GM21423 (cell line): Measurements from ENCODE around the gene S100P.
"Not testable (repeated sequence)": the region's sequence is repeated elsewhere in the genome, so short reads cannot be mapped to it uniquely, and the experiment has no call there.

ENCODE experiments used
- ATAC-seq: cut with Tn5 transposase; IDR thresholded peaks from one replicate; pipeline ENCODE4 v1.9.1; 2021; ENCODE audit warnings: mild to moderate bottlenecking, moderate library complexity; ENCODE audit not compliant: unreplicated experiment

The S100P gene

DNA sequence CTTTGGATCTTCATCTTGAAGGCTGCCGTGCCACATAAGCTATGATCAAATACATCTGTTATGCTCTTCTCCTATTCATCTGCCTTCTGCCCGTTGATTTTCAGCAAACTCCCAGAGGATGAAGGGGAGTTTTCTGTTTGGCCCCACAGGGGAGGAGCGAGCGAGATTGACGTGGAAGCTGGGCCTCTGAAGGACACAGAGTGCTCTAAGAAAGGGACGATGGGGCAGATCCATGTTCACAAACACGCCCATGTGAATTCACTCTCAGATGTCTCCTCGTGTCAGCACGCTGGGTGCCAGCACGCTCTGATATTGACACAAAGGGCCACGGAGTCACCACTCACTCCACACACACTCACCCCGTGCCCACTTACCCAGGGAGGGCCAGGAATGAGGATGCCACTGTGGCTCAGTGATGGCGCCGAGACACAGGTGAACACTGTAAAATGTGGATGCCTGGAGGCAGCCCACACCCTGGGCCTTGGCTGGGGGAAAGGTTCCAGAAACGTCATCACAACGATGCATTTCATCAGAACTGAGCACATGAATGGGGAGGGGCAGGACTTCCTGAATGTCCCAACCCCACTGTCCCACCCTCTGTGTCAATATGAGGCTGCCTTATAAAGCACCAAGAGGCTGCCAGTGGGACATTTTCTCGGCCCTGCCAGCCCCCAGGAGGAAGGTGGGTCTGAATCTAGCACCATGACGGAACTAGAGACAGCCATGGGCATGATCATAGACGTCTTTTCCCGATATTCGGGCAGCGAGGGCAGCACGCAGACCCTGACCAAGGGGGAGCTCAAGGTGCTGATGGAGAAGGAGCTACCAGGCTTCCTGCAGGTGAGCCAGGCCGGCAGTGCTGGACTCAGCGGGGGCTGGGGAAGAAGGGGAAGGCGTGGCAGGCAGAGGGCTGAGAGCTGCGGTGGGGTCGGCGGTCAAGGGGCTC is at the start of gene S100P:
Gene S100P (plus strand): TSS at position 648 of the 946 bp plus-strand sequence. CDS start 55 bp downstream, at position 703.
- no peak for ATAC-seq

DNA sequence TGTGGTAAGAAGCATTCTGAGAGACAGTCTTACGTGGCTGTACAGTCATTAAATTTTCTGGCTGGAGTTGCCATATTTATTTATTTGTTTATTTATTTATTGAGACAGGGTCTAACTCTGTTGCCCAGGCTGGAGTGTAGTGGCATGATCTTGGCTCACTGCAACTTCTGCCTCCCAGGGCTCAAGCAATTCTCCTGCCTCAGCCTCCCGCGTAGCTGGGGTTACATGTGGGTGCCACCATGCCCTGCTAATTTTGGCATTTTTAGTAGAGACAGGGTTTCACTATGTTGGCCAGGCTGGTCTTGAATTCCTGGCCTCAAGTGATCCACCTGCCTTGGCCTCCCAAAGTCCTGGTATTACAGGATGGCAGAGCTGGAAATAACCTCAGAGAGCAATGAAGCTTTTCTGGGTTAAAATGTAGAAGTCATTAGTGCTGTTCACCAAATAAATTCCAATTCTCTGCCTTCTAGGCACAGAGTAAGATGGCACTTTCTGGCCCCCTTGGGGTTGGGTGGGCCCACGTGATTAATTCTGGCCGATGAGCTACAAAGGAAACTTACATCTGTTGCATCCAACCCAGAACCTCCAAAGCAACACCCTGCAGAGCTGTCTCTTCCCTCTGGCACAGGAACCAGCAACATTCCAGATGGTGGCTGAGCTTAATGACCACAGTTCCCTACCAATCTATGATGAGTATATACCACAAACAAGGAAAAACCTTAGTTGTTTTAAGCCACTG is 48.7 kb upstream of the S100P start:
- no peak for ATAC-seq

DNA sequence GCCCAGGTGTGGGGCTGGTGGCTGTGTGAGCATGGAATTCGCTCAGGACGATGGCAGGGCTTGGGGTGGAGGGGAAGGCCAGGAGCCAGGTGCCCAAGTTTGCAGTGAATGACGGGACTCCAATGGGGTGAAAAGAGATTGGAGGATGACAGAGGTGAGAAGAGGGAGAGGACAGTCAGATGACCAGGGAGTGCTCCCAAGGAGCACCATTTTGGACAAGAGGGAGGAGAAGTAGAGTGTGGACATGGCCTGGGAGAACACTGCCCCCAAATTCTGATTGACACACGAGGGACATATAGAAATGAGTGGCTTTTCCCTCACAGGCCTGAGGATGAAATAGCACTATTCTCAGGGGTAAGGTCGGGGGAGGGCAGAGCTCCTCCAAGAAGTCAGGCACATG is 46.5 kb upstream of the S100P start:
- ATAC-seq: no peak

DNA sequence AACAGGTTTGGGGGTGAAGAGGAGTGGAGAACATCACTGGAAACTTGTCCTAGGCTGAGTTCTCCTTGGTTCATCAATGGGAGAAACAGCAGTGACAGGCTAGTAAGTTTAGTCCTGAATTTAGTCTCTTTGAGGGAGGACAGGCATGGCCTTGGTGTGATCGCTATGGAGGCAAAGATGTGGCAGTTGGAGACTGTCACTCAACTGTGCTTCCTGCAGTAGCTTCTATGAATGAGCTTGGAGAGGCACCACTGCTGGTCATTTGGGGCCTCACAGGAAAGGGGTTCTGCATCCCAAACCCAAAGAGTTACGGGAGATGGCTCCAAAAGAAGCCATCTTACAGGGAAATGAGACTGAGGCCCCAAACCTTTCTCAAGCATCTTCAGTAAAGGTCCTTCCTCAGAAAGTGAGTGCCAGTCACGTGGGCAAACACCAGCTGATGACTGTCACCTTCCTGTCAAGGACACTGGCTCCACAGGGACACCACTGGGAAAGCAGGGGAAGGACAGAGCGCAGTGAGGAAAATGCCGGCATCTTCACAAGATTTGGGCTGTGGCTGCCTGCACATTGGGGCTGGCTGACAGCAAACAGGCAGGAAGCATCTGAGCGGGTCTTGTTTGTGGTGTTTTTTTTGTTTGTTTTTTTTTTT is 46.0 kb upstream of the S100P start:
- no peak for ATAC-seq

DNA sequence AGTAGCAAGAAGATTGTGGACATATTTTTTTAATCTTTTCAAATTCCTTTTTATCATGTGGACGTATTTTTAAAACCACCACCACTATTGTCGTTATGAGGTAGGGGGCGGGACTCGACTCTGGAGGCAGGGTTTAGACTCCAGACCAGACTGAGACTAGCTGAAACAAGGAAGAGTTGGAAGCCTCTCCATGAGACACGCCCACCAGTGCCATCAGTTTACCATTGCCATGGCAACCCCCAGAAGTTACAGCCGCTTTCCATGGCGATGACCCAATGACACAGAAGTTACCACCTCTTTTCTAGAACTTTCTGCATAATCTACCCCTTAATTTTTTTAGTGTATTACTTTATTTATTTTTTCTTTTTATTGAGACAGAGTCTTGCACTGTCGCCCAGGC is 44.5 kb upstream of the S100P start:
- ATAC-seq: no peak

DNA sequence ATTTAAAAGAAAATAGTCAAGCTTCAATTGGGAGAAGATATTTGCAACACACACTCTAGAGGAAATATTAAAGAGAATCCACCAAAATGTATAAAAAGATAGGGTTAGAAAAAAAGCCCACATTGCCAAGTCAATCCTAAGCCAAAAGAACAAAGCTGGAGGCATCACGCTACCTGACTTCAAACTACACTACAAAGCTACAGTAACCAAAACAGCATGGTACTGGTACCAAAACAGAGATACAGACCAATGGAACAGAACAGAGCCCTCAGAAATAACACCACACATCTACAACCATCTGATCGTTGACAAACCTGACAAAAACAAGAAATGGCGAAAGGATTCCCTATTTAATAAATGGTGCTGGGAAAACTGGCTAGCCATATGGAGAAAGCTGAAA is 39.5 kb upstream of the S100P start:
- not testable (repeated sequence) for ATAC-seq

DNA sequence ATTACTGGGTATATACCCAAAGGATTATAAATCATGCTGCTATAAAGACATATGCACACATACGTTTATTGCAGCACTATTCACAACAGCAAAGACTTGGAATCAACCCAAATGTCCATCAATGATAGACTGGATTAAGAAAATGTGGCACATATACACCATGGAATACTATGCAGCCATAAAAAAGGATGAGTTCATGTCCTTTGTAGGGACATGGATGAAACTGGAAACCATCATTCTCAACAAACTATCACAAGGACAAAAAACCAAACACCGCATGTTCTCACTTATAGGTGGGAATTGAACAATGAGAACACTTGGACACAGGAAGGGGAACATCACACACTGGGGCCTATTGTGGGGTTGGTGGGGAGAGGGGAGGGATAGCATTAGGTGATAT is 38.4 kb upstream of the S100P start:
- not testable (repeated sequence) for ATAC-seq

DNA sequence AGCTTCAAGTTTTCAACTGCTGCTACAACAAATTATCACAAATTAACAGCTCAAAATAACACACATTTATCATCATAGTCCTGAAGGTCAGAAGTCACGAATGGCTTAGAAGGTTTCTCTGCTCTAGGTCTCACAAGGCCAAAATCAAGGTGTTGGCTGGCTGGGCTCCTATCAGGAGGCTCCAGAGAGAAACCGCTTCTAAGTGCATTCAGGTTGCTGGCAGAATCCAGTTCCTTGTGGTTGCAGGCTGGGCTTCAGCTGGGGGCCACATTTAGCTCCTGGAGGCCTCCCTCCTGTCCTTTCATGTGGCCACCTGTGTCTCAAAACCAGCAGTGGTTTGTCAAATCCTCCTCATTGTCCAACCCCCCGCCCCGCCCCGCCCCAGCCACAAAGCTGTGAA is 37.8 kb upstream of the S100P start:
- no peak for ATAC-seq

DNA sequence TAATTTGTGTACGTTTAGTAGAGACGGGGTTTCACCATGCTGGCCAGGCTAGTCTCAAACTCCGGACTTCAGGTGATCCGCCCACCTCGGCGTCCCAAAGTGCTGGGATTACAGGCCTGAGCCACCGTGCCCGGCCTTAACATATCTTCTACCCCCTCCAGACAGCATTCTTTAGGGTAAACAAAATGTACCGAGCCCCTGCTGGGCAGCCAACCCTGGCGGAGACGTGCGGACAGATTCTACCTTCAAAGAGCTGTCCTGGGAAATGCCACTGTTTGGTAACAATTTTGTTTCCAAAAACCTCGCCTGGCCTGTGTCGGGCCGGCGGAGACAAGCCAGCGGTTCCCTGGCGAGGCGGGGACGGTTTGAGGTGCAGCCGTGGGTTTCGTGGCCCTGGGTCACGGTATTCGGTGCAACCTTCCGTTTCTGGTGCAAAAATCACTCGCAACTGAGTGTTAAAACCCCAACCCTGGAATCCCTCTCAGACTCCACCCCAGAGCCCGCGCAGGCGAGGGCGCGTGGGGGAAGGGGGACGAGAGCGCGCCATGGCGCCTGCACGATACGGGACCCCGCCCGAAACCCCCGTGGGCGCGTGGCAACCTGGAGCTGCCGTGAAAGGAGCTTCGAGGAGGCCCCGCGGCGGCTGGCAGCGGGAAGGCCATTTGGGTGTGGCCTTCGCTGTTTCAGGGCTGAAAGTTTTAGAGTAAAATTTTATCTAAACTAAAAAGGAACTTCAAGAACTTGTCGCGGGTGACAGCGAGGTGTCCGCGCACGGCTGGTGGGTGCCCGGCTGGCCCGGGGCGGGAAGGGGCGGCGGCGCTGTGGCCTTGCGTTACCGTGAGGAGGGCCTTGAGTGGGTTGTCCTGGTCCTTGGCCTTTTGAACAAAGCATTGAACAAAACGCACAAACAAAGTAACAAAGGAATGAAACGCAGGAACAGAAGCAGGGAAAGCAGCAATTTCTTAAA is 36.2 kb upstream of the S100P start:
- ATAC-seq: no peak

DNA sequence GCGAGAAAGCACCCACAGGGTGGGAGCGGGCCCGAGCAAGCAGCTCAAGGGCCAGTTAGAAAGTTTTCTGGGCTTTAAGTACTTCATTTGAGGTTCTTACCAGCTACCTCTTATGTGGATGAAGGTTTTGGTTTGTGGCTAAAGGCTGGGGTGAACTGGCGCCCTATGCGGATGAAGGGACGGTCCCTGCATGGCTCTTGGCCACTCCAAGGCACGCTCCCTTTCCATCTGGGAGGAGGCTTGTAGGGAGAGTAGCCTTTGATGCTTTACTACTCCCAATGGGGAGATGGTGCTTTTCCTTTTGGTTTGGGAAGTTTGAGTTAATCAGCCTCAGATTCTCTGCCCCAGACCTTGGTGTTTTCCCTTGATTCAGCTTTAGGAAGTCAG is 35.5 kb upstream of the S100P start:
- no peak for ATAC-seq

DNA sequence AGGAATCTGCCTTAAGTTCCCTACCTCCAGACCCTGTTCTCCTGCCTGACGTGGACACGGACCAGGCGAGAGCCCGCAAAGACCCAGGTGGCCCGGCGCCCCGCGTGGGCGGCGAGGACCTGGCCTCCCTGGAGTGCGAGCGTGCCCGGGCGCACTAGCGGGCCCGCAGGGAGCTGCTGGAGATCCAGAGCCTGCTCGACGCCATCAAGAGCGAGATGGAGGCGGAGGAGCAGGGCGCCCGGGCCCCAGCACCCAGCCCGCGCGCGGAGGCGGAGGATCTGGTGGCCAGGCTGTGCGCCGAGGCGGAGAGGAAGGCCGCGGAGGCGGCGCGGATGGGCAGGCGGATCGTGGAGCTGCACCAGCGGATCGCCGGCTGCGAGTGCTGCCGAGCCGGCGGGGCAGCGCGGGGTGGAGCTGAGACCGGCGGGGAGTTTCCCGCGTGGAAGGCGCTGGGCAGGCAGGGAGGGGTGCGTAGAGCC is 35.0 kb upstream of the S100P start:
- ATAC-seq: no peak

DNA sequence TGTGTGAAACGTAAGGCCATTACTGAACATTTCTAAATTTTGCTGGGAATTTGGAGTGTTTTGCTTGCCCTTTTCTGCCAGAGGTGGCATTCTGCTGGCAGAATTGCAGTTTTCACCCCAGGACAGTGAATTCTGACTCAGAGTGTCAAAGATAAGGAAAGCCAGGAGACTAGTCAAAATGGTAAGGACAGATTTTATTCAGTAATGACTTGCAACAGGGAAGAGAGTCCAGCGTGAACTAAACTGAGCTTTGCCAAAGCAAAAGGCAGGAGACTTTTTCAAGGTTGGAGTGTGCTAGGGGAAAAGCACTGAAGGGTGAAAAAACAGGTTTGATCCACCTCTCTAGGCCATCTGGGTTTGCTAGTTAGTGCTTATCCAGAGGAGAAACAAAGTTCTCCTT is 33.8 kb upstream of the S100P start:
- ATAC-seq: no peak

DNA sequence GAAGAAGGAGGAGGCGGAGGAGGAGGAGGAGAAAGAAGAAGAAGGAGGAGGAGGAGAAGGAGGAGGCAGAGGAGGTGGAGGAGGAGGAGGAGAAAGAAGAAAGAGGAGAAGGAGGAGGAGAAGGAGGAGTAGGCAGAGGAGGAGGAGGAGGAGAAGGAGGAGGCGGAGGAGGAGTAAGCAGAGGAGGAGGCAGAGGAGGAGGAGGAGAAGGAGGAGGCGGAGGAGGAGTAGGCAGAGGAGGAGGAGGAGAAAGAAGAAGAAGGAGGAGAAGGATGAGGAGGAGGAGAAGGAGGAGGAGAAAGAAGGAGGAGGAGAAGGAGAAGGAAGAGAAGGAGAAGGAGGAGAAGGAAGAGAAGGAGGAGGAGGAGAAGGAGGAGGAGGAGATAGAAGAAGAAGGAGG is 33.2 kb upstream of the S100P start:
- ATAC-seq: no peak

DNA sequence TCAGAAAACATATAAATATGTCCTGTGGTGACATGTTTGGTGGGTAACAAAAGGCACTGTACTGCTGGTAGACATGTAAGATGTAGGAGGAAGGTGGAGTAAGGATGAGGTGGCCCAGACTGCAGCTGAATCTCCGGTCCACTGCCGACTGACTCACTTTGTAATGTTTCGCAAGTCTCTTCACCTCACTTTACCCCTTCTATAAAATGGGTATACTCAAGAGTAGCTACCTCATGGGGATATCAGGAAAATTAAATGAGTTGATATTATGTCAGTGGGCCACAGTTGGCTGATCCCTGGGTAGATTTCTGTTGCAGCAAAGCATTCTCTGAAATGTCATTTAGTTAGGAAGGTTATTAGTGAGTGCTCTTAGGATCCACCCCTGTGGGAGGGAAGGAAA is 31.1 kb upstream of the S100P start:
- no peak for ATAC-seq

DNA sequence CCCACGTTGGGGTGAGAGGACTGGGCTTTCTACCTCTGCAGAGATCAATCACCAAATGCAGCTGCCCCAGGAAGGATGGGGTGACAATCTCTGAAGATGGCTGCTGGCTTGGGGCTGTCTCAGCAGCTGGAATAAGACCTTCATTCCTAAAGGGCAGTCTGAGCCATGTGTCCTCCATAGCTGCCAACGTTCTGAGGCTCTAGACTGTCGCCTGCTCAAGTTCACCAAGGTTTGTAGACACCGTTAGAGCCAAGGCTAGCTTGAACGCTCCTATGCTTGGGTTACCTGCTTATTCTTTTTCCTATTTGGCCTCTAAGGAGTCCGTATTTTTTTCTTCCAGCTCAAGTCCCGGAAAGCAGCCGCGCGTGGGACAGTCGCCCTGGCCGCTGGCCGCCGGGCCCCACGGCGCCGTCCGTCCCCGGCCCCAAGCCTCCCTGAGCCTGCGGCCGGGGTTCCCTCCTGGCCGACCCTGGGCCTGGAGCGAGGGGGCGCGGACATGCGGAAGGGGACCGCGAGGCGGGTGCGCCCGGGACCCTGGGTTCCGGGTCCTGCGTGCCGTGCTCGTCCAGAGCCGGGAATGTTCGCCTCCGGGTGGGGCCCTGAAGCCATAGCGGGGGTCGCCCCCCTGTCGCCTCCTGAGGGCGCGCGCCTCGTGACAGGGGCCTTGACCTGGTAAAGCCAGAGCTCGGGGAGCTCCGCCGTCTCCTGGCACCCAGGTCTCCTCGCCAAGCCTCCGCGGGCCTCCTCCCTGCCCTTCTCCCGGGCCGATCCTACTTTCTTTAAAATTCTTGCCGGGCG is 29.9 kb upstream of the S100P start:
- ATAC-seq: no peak

DNA sequence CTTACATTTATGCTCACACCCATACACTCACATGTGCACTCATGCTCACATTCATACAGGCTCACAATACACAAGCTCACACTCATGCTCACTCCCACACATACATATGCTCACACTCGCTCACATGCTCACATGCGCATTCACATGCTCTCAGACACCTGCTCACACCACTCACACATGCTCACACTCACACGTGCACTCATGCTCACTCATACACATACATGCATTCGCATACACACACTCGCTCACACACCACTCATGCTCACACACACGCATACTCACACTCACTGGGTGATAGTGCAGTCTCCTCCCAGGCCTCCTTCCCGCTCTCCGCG is 28.4 kb upstream of the S100P start:
- ATAC-seq: no peak

DNA sequence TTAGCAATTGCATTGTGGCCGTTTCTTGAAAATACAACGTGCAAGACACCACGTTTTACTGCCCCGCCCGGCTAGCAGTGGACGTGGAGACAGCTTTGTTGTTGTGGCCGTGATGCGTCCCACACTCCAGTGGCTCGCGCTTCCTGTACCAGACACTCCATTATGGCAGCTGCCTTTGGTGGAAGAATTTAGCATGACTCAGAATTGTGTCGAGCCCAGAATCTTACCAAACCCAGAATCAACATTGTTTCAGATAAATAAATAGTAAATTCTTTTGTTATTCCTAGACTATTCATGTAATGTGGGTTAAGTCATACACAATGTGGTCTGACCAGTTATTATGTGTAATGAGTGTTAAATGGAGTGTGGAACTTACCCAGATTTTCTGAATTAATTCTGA is 25.3 kb upstream of the S100P start:
- no peak for ATAC-seq

DNA sequence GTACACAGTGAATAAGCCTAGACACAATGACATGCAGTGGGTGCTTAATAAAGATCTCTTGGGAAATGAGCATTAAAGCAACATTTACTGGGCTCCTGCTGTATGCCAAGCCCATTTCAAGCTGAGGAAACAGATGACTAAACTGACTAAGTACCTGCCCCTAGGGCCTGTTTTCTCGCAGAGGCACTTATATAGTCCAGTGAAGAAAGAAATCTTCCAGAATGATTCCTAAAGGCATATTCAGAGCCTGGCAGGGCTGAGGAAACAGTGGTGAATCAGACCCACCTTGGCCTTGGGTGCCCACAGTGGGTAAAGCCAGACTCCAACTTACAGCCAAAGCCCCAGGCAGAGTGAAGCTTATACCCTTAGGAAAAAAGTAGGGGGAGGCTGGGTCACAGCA is 22.0 kb upstream of the S100P start:
- no peak for ATAC-seq

DNA sequence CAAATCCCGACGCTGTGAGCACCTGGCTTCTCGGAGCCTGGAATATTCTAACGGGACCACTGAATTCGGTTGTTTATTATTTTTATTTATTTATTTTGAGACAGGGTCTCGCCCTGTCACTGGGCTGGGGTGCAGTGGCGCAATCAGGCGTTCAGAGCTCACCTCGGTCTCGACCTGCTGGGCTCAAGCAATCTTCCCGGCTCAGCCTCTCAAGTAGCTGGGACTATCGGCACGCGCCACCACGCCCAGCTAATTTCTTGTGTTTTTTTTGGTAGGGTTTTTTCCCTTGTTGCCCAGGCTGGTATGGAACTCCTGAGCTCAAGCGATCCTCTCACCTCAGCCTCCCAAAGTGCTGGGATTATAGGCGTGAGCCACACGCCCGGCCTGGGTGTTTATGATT is 21.5 kb upstream of the S100P start:
- no peak for ATAC-seq
